SKM-1 treated with dmso at 0.1 percent for 144 hours (cell line): Measurements from ENCODE around the gene ZNF235.
"Not testable (repeated sequence)": the region's sequence is repeated elsewhere in the genome, so short reads cannot be mapped to it uniquely, and the experiment has no call there.

ENCODE experiments used
- DNase-seq: peaks from one replicate; lab custom pipeline; 2025; ENCODE audit not compliant: unreplicated experiment; lab: John Stamatoyannopoulos, UW

ZNF235 gene

DNA sequence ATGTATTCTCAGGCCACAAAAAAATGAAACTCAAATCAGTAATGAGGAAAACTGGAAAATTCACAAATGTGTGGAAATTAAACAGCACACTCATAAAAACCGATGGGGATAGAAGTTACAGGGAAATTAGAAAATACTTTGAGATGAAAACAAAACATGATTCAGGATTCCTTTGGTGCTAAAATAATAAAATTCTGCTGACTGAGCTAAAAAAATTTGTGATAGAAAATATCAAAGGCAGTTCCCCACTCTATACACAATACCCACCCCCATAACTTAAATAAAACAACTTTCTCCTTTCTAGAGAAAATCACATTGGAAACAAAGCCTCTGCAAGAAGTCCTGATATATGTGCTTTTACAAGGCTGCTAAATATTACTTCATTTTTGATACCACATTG, 46.7 kb downstream of the ZNF235 start:
- DNase-seq, result no peak

DNA sequence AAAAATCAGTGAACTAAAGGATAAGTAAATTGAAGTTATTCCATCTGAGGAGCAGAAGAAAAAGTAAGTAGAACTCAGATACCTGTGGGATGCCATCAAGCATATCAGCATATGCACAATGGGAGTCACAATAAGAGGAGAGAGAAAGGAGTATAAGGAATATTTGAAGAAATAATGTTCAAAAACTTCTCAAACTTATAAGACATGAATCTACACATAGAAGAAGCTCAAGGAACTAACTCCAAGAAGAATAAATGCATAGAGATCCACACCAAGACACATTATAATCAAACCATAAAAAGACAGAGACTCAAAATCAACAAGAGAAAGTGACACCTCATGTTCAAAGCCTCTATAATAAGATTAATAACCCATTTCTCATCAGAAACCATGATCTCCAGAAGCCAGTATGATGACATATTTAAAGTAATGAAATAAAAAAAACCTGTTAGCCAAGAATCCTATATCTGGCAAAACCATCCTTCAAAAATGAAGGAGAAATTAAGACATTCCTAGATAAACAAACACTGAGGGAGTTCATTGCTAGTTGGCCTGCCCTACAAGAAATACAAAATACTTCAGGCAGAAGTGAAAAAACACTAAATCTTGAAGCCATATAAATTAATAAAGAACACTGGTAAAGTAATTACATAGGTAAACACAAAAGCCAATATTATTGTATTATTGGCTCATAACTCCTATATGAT, 49.0 kb downstream of the ZNF235 start:
- no peak for DNase-seq

- DNase-seq, result no peak
Observed at GRCh38 chr19:44254496-44254895, 50.3 kb downstream of the ZNF235 start.

GRCh38 chr19:44253392-44253791, 51.4 kb downstream of the ZNF235 start:
- DNase-seq, result not testable (repeated sequence)

DNA sequence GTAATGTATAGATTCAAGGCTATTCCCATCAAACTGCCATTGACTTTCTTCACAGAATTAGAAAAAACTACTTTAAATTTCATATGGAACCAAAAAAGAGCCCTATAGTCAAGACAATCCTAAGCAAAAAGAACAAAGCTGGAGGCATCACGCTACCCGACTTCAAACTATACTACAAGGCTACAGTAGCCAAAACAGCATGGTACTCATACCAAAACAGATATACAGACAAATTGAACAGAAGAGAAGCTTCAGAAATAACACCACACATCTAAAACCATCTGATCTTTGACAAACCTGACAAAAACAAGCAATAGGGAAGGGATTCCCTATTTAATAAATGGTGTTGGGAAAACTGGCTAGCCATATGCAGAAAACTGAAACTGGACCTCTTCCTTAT, 52.5 kb downstream of the ZNF235 start:
- not testable (repeated sequence) for DNase-seq

DNA sequence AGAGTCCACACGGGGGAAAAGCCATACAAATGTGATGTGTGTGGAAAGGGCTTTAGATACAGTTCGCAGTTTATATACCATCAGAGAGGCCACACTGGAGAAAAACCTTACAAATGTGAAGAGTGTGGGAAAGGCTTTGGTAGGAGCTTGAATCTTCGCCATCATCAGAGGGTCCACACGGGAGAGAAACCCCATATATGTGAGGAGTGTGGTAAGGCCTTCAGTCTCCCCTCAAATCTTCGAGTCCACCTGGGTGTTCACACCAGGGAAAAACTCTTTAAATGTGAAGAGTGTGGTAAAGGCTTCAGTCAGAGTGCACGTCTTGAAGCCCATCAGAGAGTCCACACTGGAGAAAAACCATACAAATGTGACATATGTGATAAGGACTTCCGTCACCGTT, 68.4 kb downstream of the ZNF235 start:
- DNase-seq, result no peak
